SK-N-SH treated with all-trans-retinoic acid at 6 μM for 48 hours (cell line): Measurements from ENCODE around the gene SEC31B.

Source experiments
- ARNTL ChIP-seq: fragments of 450-650 bp; formaldehyde crosslinking; IDR thresholded peaks from 2 replicates; pipeline ENCODE4 v1.5.0; 2020; ENCODE audit warnings: low read depth, mild to moderate bottlenecking, moderate library complexity, borderline replicate concordance
- CSRNP3 ChIP-seq: fragments of 250-450 bp; sonication (Bioruptor Pico); IDR thresholded peaks from 2 replicates; pipeline ENCODE4 v1.5.1; 2021; ENCODE audit warnings: mild to moderate bottlenecking, moderate library complexity
- ESRRG ChIP-seq: fragments of 250-450 bp; sonication (Bioruptor Pico); IDR thresholded peaks from 2 replicates; pipeline ENCODE4 v1.6.1; 2021; ENCODE audit warnings: mild to moderate bottlenecking
- OSR1 ChIP-seq: fragments of 250-450 bp; sonication (Bioruptor Pico); IDR thresholded peaks from 2 replicates; pipeline ENCODE4 v1.8.0; 2022; ENCODE audit warnings: moderate library complexity, mild to moderate bottlenecking, inconsistent platforms
- POU6F1 ChIP-seq: fragments of 250-450 bp; sonication (Bioruptor Pico); IDR thresholded peaks from 2 replicates; pipeline ENCODE4 v1.8.0; 2021; ENCODE audit warnings: low read depth, mild to moderate bottlenecking, moderate library complexity, borderline replicate concordance
- RARB ChIP-seq: fragments of 250-450 bp; sonication (Bioruptor Pico); IDR thresholded peaks from 2 replicates; pipeline ENCODE4 v1.8.0; 2021; ENCODE audit warnings: mild to moderate bottlenecking, moderate library complexity
- ZC3H10 ChIP-seq: fragments of 250-450 bp; sonication (Bioruptor Pico); IDR thresholded peaks from 2 replicates; pipeline ENCODE4 v1.5.1; 2021; ENCODE audit warnings: mild to moderate bottlenecking, moderate library complexity
- ZFP3 ChIP-seq: fragments of 250-450 bp; sonication (Bioruptor Pico); IDR thresholded peaks from 2 replicates; pipeline ENCODE4 v1.5.0; 2020; ENCODE audit warnings: mild to moderate bottlenecking, moderate library complexity
- ZFP30 ChIP-seq: fragments of 450-650 bp; formaldehyde crosslinking; IDR thresholded peaks from 2 replicates; pipeline ENCODE4 v1.5.0; 2022; ENCODE audit warnings: mild to moderate bottlenecking, moderate library complexity
- ZNF70 ChIP-seq: fragments of 450-650 bp; formaldehyde crosslinking; IDR thresholded peaks from 2 replicates; pipeline ENCODE4 v1.5.0; 2020; ENCODE audit warnings: mild to moderate bottlenecking, moderate library complexity
- ZNF8 ChIP-seq: fragments of 450-650 bp; formaldehyde crosslinking; IDR thresholded peaks from 2 replicates; pipeline ENCODE4 v1.5.0; 2020; ENCODE audit warnings: mild to moderate bottlenecking, moderate library complexity
- TF ChIP-seq, protein P1 (sequence below): fragments of 250-450 bp; sonication (Bioruptor Pico); IDR thresholded peaks from 2 replicates; pipeline ENCODE4 v1.5.0; 2020; ENCODE audit warnings: mild to moderate bottlenecking, moderate library complexity
- TF ChIP-seq, protein P2 (sequence below): fragments of 250-450 bp; sonication (Bioruptor Pico); IDR thresholded peaks from 2 replicates; pipeline ENCODE4 v1.5.1; 2020; ENCODE audit warnings: low read depth, mild to moderate bottlenecking, moderate library complexity
- TF ChIP-seq, protein P3 (sequence below): fragments of 250-450 bp; sonication (Bioruptor Pico); IDR thresholded peaks from 2 replicates; pipeline ENCODE4 v1.8.0; 2020; ENCODE audit warnings: mild to moderate bottlenecking, moderate library complexity, borderline replicate concordance

DNA sequence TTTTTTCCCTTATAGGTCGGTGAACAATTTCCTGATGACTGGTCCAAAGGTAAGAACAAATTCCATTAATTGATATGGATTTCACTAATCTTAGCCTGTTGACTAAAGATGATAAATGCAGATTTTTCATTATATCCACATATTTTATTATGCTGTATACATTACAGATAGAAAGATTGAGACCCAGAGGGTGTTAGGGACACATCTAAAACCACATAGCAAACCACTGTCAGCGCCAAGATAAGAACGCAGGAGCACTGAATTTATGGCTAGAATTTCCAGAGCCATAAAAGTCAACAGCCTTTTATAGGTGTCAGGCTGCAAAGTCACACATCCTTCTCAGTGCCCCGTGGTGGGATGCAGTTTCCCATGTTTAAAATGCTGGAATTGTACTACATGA is 40.6 kb downstream of the SEC31B start:
- TF ChIP-seq OSR1 (CRISPR knock-in tag): no peak
- TF ChIP-seq CSRNP3 (CRISPR knock-in tag): no peak
- TF ChIP-seq ARNTL (CRISPR knock-in tag): no peak
- TF ChIP-seq, protein P1, sequence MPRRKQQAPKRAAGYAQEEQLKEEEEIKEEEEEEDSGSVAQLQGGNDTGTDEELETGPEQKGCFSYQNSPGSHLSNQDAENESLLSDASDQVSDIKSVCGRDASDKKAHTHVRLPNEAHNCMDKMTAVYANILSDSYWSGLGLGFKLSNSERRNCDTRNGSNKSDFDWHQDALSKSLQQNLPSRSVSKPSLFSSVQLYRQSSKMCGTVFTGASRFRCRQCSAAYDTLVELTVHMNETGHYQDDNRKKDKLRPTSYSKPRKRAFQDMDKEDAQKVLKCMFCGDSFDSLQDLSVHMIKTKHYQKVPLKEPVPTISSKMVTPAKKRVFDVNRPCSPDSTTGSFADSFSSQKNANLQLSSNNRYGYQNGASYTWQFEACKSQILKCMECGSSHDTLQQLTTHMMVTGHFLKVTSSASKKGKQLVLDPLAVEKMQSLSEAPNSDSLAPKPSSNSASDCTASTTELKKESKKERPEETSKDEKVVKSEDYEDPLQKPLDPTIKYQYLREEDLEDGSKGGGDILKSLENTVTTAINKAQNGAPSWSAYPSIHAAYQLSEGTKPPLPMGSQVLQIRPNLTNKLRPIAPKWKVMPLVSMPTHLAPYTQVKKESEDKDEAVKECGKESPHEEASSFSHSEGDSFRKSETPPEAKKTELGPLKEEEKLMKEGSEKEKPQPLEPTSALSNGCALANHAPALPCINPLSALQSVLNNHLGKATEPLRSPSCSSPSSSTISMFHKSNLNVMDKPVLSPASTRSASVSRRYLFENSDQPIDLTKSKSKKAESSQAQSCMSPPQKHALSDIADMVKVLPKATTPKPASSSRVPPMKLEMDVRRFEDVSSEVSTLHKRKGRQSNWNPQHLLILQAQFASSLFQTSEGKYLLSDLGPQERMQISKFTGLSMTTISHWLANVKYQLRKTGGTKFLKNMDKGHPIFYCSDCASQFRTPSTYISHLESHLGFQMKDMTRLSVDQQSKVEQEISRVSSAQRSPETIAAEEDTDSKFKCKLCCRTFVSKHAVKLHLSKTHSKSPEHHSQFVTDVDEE (CRISPR knock-in tag): no peak
- TF ChIP-seq, protein P2, sequence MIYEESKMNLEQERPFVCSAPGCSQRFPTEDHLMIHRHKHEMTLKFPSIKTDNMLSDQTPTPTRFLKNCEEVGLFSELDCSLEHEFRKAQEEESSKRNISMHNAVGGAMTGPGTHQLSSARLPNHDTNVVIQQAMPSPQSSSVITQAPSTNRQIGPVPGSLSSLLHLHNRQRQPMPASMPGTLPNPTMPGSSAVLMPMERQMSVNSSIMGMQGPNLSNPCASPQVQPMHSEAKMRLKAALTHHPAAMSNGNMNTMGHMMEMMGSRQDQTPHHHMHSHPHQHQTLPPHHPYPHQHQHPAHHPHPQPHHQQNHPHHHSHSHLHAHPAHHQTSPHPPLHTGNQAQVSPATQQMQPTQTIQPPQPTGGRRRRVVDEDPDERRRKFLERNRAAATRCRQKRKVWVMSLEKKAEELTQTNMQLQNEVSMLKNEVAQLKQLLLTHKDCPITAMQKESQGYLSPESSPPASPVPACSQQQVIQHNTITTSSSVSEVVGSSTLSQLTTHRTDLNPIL (CRISPR knock-in tag): no peak
- TF ChIP-seq, protein P3, sequence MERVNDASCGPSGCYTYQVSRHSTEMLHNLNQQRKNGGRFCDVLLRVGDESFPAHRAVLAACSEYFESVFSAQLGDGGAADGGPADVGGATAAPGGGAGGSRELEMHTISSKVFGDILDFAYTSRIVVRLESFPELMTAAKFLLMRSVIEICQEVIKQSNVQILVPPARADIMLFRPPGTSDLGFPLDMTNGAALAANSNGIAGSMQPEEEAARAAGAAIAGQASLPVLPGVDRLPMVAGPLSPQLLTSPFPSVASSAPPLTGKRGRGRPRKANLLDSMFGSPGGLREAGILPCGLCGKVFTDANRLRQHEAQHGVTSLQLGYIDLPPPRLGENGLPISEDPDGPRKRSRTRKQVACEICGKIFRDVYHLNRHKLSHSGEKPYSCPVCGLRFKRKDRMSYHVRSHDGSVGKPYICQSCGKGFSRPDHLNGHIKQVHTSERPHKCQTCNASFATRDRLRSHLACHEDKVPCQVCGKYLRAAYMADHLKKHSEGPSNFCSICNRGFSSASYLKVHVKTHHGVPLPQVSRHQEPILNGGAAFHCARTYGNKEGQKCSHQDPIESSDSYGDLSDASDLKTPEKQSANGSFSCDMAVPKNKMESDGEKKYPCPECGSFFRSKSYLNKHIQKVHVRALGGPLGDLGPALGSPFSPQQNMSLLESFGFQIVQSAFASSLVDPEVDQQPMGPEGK (CRISPR knock-in tag): no peak
- no peak for TF ChIP-seq ESRRG (CRISPR knock-in tag)
- no peak for TF ChIP-seq ZC3H10
- TF ChIP-seq ZNF8 (CRISPR knock-in tag): no peak
- TF ChIP-seq RARB: no peak
- no peak for TF ChIP-seq ZFP3 (CRISPR knock-in tag)
- TF ChIP-seq ZFP30: no peak
- no peak for TF ChIP-seq POU6F1 (CRISPR knock-in tag)
- TF ChIP-seq ZNF70 (CRISPR knock-in tag): no peak
